Fibroblast of upper back skin (primary cell): ENCODE results near the gene EXD1.
"Not testable (repeated sequence)": the region's sequence is repeated elsewhere in the genome, so short reads cannot be mapped to it uniquely, and the experiment has no call there.

ENCODE experiments used
- DNase-seq: peaks from one replicate; pipeline ENCODE4 v3.0.0-alpha.2; 2013

The EXD1 gene

GRCh38 chr15:41230345-41230649 lies 260 bp downstream of the EXD1 start:
- no peak for DNase-seq

DNA sequence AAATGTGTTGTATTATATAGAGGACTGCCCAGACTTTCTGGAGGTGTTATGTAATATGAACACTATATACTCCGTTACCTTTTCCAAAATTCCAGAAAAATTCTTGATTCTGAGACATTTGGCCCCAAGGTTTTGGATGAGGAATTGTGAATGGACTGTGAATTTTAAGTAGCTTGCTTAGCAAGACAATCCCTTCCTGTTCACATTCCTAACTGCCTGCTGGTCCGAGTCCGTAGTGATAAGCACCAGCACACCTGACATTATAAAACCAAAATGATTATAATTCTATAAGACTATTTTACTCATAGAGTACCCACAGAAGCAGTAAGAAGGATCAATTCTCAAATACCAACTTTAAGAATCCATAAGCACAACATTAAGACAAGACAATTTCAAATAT lies 11.2 kb downstream of the EXD1 start:
- DNase-seq = no peak

GRCh38 chr15:41218851-41219250 lies 11.7 kb downstream of the EXD1 start:
- no peak for DNase-seq

- DNase-seq = no peak
Observed at GRCh38 chr15:41215708-41216107, 14.8 kb downstream of the EXD1 start.

DNA sequence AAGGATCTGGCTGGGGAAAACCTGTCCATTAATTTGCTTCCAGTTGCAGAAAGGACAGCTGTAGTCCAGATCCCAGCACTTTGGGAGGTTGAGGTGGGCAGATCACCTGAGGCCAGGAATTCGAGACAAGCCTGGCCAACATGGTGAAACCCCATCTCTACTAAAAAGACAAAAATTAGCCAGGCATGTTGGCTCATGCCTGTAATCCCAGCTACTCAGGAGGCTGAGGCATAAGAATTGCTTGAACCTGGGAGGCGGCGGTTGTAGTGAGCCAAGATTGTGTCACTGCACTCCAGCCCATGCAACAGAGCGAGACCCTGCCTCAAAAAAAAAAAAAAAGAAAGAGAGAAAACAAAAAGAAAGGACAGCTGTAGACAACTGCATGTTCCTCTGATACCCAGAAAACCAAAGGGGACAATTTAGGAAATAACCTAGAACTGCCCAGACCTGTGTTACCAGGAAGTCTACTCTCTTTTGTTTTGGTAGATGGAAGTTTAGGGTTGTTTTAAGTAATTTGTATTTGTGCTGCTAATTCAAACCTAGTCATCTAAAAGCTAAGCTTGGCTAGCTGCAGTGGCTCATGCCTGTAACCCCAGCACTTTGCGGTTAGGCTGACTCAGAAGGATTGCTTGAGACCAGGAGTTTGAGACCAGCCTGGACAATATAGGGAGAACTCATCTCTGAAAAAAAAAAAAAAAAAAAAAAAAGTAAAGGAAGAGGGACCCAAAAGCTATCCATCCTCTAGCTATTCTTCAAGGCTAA lies 22.7 kb downstream of the EXD1 start:
- peak; percentile 34 for DNase-seq

DNA sequence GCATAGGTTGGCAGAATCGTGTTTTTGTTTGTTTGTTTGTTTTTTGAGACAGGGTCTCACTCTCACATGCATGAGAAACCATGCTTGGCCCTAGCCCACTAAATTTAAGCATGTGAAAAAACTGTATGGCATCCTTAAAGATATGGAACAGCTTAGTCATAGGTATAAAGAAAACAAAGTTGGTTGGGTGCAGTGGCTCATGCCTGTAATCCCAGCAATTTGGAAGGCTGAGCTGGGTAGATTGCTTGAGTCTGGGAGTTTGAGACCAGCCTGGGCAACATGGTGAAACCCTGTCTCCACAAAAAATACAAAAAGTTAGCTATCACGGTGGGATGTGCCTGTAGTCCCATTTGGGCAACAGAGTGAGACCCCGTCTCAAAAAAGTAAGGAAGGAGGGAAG lies 25.2 kb downstream of the EXD1 start:
- peak; percentile 4 for DNase-seq

DNA sequence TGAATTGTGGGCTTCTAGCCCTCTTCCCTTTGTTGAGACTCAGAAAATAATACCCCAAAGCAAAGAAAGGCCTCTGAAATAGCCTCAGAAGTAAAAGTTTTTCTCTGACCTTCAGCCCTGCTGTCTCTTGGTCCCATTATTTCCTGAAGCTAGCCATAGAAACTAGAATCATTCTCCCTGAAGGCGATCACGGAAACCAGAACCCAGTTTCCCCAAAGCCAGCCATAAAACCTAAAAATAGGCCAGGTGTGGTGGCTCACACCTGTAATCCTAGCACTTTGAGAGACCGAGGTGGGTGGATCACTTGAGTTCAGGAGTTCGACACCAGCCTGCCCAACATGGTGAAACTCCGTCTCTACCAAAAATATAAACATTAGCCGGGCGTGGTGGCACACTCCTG lies 27.2 kb downstream of the EXD1 start:
- DNase-seq = no peak

DNA sequence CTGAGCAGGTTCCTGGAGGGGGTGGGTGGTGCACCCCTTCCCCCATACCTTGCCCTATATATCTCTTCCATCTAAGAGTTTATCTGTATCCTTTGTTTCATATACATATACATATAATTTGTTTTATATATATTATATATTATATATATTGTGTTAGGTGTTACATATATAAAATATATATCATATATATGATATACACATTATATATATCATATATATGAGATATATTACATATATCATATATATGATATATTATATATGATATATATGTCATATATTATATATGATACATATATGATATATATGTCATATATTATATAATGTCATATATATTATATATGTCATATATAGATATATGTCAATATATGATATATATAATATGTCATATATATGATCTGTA lies 31.1 kb downstream of the EXD1 start:
- DNase-seq = no peak

- no peak for DNase-seq
Observed at GRCh38 chr15:41194444-41194843, 36.1 kb downstream of the EXD1 start.

GRCh38 chr15:41183581-41183980 lies 47.0 kb downstream of the EXD1 start:
- DNase-seq = peak; percentile 37

DNA sequence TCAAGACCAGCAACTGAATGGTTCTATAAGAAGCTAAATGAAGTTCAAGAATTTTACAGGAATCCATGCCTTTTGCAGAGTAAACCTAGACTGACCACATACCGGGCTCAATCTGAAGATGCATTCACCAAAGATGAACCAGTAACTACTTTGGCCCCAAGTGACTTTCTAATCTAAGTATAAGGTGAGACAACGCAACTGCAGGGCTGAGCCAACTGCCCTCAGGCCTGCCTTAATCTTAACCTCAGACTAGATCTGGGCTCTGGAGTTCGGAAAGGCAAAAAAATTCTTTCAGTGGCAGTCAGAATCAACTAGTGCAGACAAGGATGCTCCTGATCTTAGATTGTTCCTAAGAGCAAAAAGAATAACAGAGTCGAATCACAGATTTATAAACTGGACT lies 48.3 kb downstream of the EXD1 start:
- no peak for DNase-seq

DNA sequence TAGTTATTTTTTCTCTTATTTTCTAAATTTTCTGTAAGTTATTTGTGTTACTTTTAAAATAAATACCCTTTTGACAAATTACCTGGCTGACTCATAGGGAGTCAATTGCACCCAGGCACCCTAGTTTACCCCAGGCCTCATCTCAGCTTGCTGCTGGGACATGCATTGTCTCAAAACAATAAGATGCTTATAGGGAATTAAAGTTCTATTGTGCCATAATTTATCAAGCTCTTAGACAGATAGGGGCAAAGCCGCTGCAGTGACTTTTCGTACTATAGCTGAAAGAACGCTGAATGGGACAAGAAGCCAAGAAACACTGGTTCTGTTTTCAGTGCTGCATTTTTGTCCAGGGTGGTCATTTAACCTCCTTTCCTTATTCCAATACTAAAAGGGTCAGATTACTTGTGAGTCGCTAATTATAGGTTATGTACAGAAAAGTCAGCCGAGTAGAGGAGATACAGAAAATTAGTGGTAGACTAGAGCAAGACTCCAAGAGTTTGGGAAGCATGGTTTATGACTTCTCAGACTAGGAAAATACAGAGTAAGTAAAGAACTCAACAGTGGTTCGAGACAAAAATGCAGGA lies 50.3 kb downstream of the EXD1 start:
- no peak for DNase-seq

DNA sequence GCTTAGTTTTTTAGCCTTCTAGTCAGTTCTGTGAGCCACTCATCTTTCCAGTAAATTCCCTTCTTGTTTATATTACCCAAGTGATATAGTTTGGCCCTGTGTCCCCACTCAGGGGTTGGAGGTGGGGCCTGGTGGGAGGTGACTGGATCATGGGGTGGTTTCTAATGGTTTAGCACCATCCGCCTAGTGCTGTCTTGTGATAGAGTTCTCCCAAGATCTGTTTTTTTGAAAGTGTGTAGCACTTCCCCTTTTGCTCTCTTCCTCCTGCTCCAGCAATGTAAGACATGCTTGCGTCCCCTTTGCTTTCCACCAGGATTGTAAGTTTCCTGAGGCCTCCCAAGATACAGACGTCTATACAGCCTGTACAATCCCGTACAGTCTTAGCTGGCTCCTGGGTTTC lies 60.8 kb downstream of the EXD1 start:
- no peak for DNase-seq

- no peak for DNase-seq
Observed at GRCh38 chr15:41169086-41169485, 61.5 kb downstream of the EXD1 start.

- DNase-seq = peak; percentile 12
Observed at GRCh38 chr15:41161736-41162135, 68.8 kb downstream of the EXD1 start.

DNA sequence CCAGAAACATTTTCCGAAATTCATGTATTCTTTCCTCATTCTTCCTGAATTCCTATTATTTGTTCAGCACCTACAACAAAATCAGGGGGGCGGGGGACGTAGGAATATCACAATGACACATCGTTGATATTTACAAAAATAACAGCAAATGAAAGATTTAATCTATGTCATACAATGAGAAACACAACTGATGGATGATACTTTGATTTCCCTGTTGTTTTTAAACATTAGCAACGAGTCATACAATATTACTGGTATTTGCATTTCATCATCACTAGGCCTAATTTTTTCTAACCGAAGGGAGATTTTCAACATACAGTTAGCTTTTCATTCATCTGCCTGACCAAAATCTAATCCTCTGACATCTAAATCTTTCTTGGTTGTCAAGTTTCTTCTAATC lies 69.2 kb downstream of the EXD1 start:
- DNase-seq = peak; percentile 43

DNA sequence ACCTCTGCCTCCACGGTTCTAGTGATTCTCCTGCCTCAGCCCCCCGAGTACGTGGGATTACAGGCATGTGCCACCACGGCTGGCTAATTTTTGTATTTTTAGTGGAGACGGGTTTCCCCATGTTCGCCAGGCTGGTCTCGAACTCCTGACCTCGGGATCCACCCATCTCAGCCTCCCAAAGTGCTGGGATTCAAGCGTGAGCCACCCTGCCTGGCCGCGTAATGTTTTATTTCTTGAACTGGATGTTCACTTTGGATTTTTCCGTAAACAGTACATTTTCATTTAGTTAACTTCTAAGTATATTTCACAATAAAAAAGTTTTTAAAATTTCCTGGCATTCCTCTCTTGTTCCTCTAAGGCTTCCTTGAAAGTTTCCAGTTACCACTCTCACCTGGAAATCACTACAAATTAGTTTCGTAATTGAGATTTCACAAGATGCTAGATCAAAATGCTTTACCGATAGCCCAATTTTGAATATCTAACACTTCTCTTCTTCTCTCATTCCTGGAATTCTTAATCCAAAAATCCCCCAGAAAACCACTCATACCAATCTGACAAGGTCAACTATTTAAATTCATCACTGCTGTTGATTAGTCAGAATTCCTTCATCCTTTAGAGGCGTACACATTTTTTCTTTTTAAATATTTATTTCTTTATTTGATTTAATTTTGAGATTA lies 69.8 kb downstream of the EXD1 start:
- peak; percentile 64 for DNase-seq

DNA sequence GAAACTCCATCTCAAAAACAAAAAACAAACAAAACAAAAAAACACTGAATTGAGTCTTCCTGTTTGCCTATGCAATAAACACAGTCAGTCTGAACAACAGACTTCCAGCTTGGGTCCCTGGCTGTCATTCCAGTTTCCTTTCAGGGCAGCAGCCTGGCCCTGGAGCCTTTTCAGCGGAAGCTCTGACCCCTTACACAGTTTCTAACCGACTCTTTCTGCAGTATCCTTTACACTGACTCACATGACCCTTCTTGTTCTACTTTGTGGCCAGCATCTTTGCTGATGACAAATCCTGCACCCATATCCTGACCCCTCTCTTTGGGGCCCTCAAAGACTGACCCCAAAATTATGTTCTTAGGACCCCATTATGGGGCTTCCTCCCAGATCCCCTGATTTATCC lies 76.1 kb downstream of the EXD1 start:
- no peak for DNase-seq

DNA sequence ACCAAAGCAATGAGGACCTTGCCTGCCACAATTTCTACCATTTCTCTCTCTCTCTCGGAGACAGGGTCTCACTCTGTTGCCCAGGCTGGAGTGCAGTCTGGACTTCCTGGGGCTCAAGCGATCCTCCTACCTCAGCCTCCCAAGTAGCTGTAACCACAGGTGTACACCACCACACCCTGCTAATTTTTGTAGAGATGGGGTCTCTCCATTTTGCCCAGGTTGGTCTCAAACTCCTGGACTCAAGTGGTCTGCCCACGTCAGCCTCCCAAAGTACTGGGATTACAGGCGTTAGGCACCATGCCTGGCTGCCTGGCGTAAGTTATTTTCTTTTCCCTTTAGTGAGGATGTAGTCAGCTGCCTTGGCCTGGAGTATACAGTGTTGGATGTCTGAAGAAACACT lies 76.8 kb downstream of the EXD1 start:
- DNase-seq = no peak

DNA sequence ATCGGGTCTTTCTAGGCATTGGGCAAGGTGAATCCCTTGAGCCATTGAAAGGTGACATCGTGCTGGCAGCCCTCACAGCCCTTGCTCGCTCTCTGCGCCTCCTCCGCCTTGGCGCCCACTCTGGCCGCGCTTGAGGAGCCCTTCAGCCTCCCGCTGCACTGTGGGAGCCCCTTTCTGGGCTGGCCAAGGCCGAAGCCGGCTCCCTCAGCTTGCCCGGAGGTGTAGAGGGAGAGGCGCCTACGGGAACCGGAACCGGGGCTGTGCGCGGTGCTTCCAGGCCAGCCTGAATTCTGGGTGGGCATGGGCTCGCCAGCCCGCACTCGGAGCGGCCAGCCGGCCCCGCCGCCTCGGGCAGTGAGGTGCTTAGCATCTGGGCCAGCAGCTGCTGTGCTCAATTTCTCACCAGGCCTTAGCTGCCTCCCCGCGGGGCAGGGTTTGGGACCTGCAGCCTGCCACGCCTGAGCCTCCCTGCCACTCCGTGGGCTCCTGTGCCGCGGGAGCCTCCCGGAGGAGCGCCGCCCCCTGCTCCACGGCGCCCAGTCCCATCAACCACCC lies 79.0 kb downstream of the EXD1 start:
- DNase-seq = no peak

DNA sequence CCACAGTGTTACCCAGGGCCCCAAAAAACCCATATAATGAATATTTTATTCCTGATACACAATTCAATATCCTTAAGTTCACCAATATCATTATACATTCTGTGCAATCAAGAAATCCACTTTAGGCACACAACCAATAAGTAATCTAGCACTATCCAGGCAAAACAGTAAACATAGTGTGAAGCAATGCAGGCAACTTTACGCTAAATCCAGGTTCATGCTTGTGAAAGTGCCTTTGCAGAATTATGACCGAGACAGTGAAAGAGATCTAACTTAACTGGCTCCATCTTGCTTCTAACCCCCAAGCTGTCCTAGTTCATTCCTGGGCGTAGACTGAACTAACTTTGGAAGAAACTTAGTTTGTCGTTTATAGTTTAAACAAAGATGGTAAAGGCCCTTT lies 80.3 kb downstream of the EXD1 start:
- DNase-seq = no peak

DNA sequence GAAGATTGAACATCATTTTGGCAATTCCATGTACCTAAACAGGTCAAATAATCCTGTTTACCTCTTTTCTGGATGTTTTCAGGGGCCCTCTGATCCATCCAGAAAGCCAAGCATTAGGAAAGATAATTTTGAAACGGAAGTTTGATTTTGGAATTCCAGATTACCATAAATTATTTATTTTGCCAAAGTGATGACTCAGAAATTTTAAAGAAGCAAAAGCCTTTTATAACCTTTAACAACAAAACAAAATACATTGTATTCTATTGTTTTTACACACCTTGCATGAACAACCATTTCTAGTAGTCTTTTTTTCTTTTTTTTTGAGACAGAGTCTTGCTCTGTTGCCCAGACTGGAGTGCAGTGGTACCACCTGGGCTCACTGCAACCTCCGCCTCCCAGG lies 82.5 kb downstream of the EXD1 start:
- no peak for DNase-seq

DNA sequence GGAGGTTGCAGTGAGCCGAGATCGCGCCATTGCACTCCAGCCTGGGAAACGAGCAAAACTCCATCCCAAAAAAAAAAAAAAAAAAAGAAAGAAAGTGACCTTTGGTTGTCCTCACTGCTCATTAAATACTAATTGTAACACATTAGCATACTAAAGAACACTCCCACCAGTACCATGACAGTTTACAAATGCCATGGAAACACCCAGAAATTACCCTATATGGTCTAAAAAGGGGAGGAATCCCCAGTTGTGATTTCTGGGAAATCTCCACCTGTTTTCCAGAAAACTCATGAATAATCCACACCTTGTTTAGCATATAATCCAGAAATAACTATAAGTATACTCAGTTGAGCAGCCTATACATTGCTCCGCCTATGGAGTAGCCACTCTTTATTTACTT lies 90.9 kb downstream of the EXD1 start:
- no peak for DNase-seq

- DNase-seq = not testable (repeated sequence)
Observed at GRCh38 chr15:41139112-41139511, 91.4 kb downstream of the EXD1 start.
